ENCODE results near the gene CABLES2.
A peak's percentile ranks its signal among the peaks of the same experiment; 100 is the strongest.

Gene CABLES2

GRCh38 chr20:62436692-62437091, 29.6 kb upstream of the CABLES2 start:
- TF ChIP-seq, protein P1, sequence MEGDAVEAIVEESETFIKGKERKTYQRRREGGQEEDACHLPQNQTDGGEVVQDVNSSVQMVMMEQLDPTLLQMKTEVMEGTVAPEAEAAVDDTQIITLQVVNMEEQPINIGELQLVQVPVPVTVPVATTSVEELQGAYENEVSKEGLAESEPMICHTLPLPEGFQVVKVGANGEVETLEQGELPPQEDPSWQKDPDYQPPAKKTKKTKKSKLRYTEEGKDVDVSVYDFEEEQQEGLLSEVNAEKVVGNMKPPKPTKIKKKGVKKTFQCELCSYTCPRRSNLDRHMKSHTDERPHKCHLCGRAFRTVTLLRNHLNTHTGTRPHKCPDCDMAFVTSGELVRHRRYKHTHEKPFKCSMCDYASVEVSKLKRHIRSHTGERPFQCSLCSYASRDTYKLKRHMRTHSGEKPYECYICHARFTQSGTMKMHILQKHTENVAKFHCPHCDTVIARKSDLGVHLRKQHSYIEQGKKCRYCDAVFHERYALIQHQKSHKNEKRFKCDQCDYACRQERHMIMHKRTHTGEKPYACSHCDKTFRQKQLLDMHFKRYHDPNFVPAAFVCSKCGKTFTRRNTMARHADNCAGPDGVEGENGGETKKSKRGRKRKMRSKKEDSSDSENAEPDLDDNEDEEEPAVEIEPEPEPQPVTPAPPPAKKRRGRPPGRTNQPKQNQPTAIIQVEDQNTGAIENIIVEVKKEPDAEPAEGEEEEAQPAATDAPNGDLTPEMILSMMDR (IDR thresholded peaks at IDR 0.05; ENCODE audit: low read depth, low read length), result no peak
- DNase-seq (ENCODE audit: low read depth in 2 of 2), result no peak
- H3K4me3 ChIP-seq (replicated peaks in 1 of 2; ENCODE audit: low read depth in 2 of 2, low read length in 2 of 2), result no peak overlapping the region

DNA sequence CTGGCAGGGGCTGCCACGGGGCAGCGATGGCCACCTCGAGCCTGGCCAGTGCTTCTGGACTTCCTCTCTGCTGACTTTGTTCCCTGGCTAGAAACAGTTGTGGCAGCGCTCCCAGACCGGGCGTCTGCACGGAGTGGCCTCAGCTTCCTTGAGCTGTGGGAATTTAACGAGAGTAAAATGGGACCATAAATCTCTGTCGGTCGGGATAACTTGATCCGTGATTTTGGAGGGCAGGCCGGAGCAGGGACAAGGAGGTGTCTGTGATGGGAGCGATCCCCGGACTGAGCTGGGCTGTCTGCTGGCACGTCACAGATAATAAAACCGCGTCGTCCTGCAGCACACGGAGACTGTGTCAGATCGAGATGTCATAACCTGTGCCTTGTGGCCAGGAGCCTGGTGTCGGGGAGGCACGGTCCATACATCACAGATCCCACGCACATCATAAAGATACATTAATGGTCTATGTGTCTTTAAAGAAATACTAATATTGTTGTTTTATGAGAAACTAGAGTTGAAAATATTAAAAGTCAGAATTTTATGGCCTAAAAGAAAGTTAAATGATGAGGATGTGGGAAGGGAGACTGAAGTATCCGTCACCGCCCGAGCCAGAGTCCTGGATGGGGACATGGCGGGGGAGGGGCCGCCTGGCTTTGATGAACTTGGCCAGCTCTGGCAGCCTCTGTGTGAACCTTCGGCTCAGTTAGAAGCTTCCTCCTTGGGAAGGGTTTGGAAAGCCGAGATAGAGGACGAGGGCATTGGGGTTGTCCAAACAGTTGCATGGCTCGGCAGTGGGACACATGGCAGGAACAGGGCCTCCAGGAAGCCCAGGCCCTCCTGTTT, 26.8 kb upstream of the CABLES2 start:
- H3K4me3 ChIP-seq (replicated peaks in 1 of 2; ENCODE audit: low read depth in 2 of 2, low read length in 2 of 2), result no peak overlapping the region
- TF ChIP-seq, protein P1 (IDR thresholded peaks at IDR 0.05; ENCODE audit: low read depth, low read length), result no peak
- DNase-seq (ENCODE audit: low read depth in 2 of 2), result peak in 1 of 2 donors; percentile 6

DNA sequence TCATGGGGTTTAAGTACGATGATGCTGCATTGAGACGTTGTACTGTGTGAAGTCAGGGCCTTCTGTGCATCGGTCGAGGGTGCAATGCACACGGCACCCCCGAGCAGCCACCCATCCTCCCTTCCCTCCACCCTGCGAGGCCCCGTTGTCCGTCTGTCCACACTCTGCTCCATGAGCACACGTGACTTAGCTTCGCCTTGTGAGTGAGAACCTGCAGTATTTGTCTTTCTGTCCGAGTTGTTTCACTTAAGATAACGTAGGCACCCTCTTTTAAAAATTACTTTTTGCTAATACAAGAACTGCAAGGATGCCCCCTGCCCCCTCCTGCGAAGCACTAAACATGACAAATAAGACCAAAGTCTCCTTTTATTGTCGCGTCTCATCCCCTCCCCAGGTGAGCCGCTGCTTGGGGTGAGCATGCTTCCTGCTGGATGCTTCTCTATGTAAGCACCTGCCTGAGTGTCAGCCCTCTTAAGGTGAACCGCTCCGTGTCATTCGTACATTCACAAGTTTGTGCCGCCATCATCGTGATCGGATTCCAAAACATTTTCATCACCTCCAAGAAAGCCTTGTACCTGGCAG, 23.9 kb upstream of the CABLES2 start:
- no peak for DNase-seq (ENCODE audit: low read depth in 2 of 2)
- H3K4me3 ChIP-seq (replicated peaks in 1 of 2; ENCODE audit: low read depth in 2 of 2, low read length in 2 of 2), result no peak overlapping the region
- TF ChIP-seq, protein P1 (IDR thresholded peaks at IDR 0.05; ENCODE audit: low read depth, low read length), result no peak

DNA sequence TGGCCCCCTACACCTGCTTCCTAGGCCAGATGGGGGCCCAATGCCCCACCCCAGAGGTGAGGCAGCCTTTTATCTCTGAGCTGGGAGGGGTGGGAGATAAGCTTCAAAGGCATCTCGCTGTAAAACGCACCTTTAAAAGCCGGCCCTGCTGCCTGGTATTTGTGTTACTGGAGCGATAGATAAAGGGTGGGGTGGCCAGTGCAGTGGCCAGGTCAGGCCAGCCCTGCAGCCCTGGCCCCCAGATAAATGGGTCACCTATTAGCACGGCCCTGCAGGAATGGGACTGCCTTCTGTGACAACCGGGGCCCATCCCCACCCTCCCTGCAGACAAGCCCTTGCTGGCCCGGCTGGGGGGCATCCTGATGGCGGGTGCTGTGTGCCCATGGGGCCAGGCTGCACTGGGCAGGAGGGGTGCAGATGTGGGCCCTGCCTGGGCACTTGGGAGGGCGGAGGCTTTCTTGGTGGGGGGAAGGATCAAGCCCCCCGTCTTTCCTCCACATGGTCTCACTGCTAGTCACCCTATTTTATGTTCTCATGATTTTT, 23.3 kb upstream of the CABLES2 start:
- no peak for DNase-seq (ENCODE audit: low read depth in 2 of 2)
- H3K4me3 ChIP-seq (replicated peaks in 1 of 2; ENCODE audit: low read depth in 2 of 2, low read length in 2 of 2), result no peak overlapping the region
- TF ChIP-seq, protein P1 (IDR thresholded peaks at IDR 0.05; ENCODE audit: low read depth, low read length), result no peak

- H3K4me3 ChIP-seq (replicated peaks in 1 of 2; ENCODE audit: low read depth in 2 of 2, low read length in 2 of 2), result no peak overlapping the region
- DNase-seq (ENCODE audit: low read depth in 2 of 2), result no peak
- TF ChIP-seq, protein P1 (IDR thresholded peaks at IDR 0.05; ENCODE audit: low read depth, low read length), result no peak
These were observed 22.6 kb upstream of the CABLES2 start for GRCh38 chr20:62429455-62430310.
